Measurements from ENCODE around the gene SPNS3.

SPNS3 gene

GRCh38 chr17:4509923-4510617 is 76.3 kb downstream of the SPNS3 start:
- H3K4me3 ChIP-seq (ENCODE audit: low read depth, low read length): no peak overlapping the region
- TF ChIP-seq, protein P1, sequence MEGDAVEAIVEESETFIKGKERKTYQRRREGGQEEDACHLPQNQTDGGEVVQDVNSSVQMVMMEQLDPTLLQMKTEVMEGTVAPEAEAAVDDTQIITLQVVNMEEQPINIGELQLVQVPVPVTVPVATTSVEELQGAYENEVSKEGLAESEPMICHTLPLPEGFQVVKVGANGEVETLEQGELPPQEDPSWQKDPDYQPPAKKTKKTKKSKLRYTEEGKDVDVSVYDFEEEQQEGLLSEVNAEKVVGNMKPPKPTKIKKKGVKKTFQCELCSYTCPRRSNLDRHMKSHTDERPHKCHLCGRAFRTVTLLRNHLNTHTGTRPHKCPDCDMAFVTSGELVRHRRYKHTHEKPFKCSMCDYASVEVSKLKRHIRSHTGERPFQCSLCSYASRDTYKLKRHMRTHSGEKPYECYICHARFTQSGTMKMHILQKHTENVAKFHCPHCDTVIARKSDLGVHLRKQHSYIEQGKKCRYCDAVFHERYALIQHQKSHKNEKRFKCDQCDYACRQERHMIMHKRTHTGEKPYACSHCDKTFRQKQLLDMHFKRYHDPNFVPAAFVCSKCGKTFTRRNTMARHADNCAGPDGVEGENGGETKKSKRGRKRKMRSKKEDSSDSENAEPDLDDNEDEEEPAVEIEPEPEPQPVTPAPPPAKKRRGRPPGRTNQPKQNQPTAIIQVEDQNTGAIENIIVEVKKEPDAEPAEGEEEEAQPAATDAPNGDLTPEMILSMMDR (IDR thresholded peaks at IDR 0.05; ENCODE audit: borderline replicate concordance, insufficient read depth, low read depth, low read length): no peak

DNA sequence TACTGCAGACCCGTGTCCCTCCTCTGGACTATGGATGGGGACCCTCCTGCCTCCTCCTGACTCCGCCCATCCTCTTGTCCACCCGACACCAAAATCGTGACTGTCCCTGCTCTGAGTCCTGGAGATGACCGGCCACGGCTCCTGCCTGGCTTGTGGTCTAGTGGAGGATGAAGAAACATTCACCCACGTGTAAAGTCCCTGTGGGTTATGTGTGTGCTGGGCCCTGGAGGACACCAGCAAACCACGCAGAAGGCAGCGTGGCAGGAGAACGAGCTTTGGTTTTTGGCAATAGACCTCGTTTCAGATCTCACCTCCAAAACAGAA is 76.8 kb downstream of the SPNS3 start:
- TF ChIP-seq, protein P1 (IDR thresholded peaks at IDR 0.05; ENCODE audit: borderline replicate concordance, insufficient read depth, low read depth, low read length): no peak
- H3K4me3 ChIP-seq (ENCODE audit: low read depth, low read length): no peak overlapping the region

DNA sequence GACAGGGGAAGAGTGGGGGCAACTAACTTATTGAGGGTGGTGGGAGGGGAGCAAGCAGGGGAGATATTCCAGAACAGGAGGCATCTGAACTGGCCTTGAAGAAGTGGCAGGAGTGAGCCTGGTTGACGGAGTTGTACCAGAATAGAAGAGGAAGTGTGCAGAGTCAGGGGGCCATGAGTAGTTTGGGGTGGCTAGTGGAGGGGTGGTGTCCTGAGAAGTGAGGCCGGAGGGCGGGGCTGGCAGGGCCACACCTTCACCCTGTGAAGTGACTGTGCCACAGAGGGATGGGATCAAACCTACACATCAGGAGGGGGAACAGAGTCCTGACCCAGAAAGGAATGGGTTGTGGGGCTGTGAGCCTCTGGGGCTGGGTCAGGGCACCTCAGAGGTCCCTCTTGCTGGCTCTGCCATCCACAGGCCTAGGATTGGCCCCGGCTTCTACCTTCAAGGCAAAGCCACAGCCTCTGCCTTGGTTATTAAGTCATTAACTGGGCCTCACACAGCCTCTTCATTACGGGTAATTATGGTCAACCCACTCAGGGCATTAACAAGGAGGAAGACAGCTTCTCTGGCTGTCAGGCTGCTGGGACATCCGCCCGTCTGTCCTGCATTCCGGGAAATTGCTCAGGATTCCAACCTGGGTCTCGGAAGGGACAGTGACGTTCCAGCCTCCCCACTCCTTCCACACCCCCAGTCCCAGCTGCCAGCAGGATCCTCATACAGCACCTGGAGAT is 77.6 kb downstream of the SPNS3 start:
- H3K4me3 ChIP-seq (ENCODE audit: low read depth, low read length): no peak overlapping the region
- TF ChIP-seq, protein P1 (IDR thresholded peaks at IDR 0.05; ENCODE audit: borderline replicate concordance, insufficient read depth, low read depth, low read length): no peak

- TF ChIP-seq, protein P1 (IDR thresholded peaks at IDR 0.05; ENCODE audit: borderline replicate concordance, insufficient read depth, low read depth, low read length): no peak
- no peak overlapping the region for H3K4me3 ChIP-seq (ENCODE audit: low read depth, low read length)
Observed at GRCh38 chr17:4512156-4513112, 78.7 kb downstream of the SPNS3 start.

- no peak overlapping the region for H3K4me3 ChIP-seq (ENCODE audit: low read depth, low read length)
- TF ChIP-seq, protein P1 (IDR thresholded peaks at IDR 0.05; ENCODE audit: borderline replicate concordance, insufficient read depth, low read depth, low read length): no peak
Observed at GRCh38 chr17:4513113-4514032, 79.6 kb downstream of the SPNS3 start.

DNA sequence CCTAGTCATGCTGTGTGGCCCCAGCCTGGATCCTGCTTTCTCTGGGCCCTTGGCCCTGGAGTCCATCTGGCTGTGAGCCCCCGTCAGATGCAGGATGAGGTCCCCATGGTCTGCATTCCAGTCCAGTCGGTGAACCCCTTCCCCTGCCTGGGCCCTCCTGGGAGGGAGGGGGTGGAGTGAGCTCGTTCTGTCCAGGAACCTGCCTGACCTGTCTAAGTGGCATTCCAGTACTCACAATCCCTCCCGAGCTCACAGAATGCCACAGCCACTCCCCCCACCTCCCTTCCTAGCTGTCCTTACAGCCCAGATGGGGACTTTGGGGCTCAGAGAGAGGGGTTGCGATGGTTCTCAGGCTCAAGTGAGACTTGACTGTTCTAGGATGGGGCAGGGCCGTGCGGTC is 80.5 kb downstream of the SPNS3 start:
- H3K4me3 ChIP-seq (ENCODE audit: low read depth, low read length): no peak overlapping the region
- TF ChIP-seq, protein P1 (IDR thresholded peaks at IDR 0.05; ENCODE audit: borderline replicate concordance, insufficient read depth, low read depth, low read length): no peak
